Stimulated activated CD4-positive, alpha-beta T cell treated with anti-CD3 and anti-CD28 coated beads, Interleukin-12 subunit alpha, Interleukin-12 subunit beta, amount 100 ng/mL, for 24 hours (primary cell): Measurements from ENCODE around the gene GEMIN8.

Experiments used
- DNase-seq, 2 experiments: peaks; one replicate each; pipeline ENCODE4 v3.0.0-alpha.2; 2020; ENCODE audit warnings: low read depth in 2 of 2

Gene GEMIN8

GRCh38 chrX:14015941-14016340 lies 13.8 kb downstream of the GEMIN8 start:
- no peak for DNase-seq

GRCh38 chrX:14015294-14015693 lies 14.4 kb downstream of the GEMIN8 start:
- DNase-seq = no peak

DNA sequence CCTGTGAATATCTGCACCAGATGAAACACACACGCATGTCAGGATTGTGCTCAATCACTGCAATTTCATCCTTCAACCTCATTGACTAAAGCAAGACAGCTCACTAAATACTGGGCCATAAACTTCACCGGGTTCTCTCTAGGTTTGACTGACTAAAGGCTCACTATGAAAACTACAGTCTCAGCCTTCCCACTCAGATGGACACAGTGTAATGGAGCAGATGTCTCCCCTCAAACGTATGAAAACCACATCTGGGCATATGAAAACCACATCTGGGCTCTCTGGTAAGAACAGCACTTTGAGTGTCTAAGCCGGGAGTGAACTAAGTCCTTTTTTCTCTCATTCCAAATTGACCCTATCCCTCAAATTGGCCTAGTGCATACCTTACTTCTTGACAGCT lies 15.2 kb downstream of the GEMIN8 start:
- DNase-seq = no peak

DNA sequence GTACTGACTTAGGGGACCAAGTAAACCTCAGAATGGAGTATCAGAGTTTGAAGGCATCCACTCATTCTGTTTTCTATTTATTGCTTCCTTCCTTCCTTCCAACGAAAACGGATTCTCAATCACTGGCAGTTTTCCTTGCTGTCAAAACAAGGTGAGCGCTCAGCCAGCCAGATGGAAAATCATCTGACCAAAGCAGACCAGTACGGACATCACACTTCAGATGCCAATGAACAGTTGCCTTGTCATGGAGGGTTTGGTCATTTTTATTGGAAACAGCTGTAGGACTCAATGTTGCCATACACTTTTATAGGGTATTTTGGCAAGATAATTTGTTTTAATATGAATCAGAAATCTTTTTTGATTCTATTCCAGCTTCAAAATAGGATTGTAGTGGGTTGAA lies 16.6 kb downstream of the GEMIN8 start:
- no peak for DNase-seq

GRCh38 chrX:14010566-14010965 lies 19.1 kb downstream of the GEMIN8 start:
- DNase-seq = no peak

GRCh38 chrX:14006540-14006939 lies 23.2 kb downstream of the GEMIN8 start:
- DNase-seq = no peak

DNA sequence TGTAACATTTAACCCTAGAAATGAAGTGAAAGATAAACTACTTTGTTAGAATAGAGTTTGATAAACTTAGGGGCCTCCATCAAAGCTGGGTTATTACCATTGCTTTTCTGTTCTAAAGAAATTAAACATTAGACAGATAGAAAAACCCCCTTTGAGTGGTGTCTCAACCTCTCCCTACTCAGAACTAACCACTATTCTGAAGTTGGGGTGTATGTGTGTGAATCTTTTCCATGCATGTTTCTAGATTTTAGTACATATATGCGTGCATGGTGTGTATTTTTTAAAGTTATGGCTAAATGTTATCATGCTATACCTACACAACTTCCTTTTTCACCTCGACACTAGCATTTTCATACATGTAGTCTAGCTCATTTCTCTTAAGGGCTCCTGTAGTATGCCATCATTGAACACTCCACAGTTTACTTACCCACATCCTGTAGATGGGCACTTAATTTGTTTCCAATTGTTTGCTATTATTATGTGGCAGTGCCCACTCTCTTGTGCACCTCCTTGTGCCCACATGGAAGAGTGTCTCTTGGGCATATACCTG lies 25.7 kb downstream of the GEMIN8 start:
- DNase-seq = no peak

GRCh38 chrX:14003028-14003427 lies 26.7 kb downstream of the GEMIN8 start:
- DNase-seq = no peak

DNA sequence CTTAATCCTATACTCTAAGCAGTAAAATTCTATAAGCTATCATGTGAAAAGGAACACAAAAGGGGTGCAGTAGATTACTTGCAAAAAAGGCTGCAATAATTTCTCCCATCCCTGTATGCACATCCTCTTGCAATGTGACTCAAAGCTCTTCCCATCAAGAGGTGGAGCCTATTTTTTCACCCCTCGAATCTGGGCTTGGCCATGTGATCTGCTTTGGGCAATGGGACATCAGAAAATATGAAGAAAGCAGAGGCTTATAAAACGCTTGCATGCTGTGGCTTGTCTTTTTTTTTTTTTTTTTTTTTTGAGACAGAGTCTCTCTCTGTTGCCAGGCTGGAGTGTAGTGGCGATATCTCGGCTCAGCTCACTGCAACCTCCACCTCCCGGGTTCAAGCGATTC lies 33.0 kb downstream of the GEMIN8 start:
- DNase-seq = no peak

- no peak for DNase-seq
Measured at GRCh38 chrX:13994536-13995080, 35.1 kb downstream of the GEMIN8 start.

DNA sequence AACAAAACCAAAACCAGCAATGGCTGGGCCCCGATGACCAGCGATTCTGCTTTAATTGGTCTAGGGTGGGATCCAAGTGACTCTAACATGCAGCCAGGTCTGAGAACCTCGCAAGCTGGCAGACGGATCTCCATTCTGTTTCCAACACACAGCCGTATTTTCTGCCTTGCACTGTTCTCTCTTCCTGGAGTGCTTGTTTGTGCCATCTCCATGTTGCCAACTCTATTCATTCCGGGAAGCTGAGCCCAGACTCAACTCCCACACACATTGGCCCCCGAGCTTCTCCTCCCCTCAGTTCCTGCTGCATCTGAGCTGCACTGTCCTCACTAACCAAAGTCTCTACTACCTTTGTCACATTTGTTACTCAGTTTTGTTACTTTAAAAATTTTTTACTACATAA lies 35.6 kb downstream of the GEMIN8 start:
- no peak for DNase-seq

GRCh38 chrX:13990126-13990800 lies 39.4 kb downstream of the GEMIN8 start:
- no peak for DNase-seq

- DNase-seq = no peak
Measured at GRCh38 chrX:13985697-13986435, 43.8 kb downstream of the GEMIN8 start.

DNA sequence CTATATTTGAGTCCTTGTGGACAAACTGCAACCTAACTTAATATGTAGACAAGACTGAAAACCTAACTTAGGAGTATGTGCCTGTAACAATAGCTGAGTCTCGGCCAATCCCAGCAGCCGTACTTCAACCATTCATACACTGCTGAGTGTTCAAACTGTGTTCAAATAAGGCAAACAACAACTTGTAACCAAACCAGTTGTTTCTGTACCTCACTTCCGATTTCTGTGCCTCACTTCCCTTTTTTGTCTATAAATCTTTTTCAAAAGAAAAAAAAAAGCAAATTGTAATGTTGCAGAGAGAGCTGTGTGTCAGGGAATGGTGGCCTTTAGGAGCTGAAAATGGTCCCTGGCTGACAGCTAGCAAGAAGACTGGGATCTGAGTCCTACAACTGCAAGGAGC lies 46.0 kb downstream of the GEMIN8 start:
- DNase-seq = no peak

GRCh38 chrX:13968198-13968597 lies 61.5 kb downstream of the GEMIN8 start:
- no peak for DNase-seq

GRCh38 chrX:13967636-13968035 lies 62.1 kb downstream of the GEMIN8 start:
- no peak for DNase-seq

GRCh38 chrX:13966793-13967125 lies 62.9 kb downstream of the GEMIN8 start:
- no peak for DNase-seq

DNA sequence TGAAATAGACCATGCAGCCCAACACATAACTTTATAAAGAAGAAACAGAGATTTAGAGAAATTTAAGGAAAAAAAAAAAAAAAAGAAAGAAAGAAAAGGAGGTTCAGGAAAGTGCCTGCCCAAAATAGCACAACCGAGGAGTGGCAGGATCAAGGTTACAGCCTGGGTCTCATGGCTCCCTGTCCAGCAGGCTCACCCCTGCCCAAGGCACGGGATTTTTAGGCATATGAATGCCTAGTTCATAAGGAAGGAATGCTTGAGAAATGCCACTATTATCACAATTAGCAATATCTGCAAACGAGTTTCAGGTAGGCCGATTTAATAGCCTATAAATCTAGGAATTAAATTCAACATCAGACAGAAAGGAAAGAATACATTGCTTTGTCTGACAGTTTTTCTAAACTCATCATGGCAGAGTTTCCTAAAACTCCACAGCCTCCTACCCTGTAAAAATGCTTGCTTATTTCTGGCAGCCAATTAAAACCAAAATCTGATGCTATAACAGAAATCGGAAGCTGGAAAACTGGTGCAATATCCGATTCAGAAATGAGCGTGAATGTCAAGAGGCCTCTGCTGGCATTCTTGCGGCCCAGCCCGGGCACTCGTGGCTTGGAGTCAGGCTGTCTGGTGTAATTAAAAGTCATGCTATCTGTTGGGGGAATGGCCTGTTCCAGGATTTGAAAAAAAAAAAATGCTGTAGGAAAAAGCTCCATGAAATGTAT lies 63.5 kb downstream of the GEMIN8 start:
- no peak for DNase-seq

DNA sequence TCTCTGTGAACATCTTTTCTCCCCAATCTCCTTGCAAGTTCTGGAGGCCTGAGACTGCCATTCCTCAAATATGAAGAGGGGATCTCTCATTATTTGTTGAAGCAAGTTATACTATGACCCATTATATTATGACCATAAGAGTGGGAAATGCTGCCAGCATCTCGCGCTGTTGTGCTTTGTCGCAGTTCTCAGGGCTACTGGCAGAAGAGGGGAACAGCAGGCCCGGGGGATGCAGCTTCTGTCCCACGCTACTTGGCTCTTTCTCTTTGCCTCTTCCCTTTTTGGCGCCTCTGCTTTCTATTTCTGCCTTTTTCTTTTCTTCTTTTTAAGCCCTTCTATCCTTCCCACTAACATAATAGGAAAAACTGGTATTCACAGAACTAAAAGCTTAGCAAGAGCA lies 64.2 kb downstream of the GEMIN8 start:
- DNase-seq = no peak

- DNase-seq = no peak
Measured at GRCh38 chrX:13956998-13957397, 72.7 kb downstream of the GEMIN8 start.
